GM06990 (cell line): ENCODE data around the gene ABCC3.

Experiments used
- DNase-seq: peaks from one replicate; pipeline ENCODE4 v3.0.0-alpha.2; 2011; ENCODE audit not compliant: insufficient read length; ENCODE audit errors: extremely low read depth
- H3K27me3 ChIP-seq: replicated peaks from 2 replicates; pipeline ENCODE4 v1.6.0; 2011; ENCODE audit warnings: low read length; ENCODE audit not compliant: control insufficient read depth, insufficient read depth
- H3K36me3 ChIP-seq: 2 replicates; pipeline ENCODE4 v1.5.1; 2011; ENCODE audit warnings: low read length; ENCODE audit not compliant: control insufficient read depth, insufficient read depth
- H3K4me3 ChIP-seq: replicated peaks from 2 replicates; pipeline ENCODE4 v1.5.1; 2011; ENCODE audit warnings: low read depth, mild to moderate bottlenecking, control low read depth, low read length
- CTCF ChIP-seq: IDR thresholded peaks from 2 replicates; pipeline ENCODE4 v1.5.1; 2011; ENCODE audit warnings: low read length, control low read depth, mild to moderate bottlenecking, inconsistent platforms; ENCODE audit not compliant: insufficient read depth, poor library complexity, severe bottlenecking

The ABCC3 gene

GRCh38 chr17:50664788-50665458 is 30.2 kb downstream of the ABCC3 start:
- no peak for TF ChIP-seq CTCF
- no peak overlapping the region for H3K4me3 ChIP-seq
- peaks cover 1% of the 10 kb centered on the region; the same call in 1 of the 2 replicates for H3K27me3 ChIP-seq
- no peak for DNase-seq
- H3K36me3 ChIP-seq: no peaks in the 10 kb centered on the region

GRCh38 chr17:50665838-50666237 is 31.2 kb downstream of the ABCC3 start:
- H3K36me3 ChIP-seq: no peaks in the 10 kb centered on the region
- peaks cover 1% of the 10 kb centered on the region; the same call in 1 of the 2 replicates for H3K27me3 ChIP-seq
- TF ChIP-seq CTCF: no peak
- no peak for DNase-seq
- H3K4me3 ChIP-seq: no peak overlapping the region

GRCh38 chr17:50666316-50666715 is 31.6 kb downstream of the ABCC3 start:
- Histone ChIP-seq H3K27me3 (peaks cover 1% of the 10 kb centered on the region; the same call in 1 of the 2 replicates), H3K36me3 (no peaks in the 10 kb centered on the region), H3K4me3 (no peak overlapping the region)
- DNase-seq: no peak
- TF ChIP-seq CTCF: no peak

- Histone ChIP-seq H3K36me3 (no peaks in the 10 kb centered on the region), H3K4me3 (no peak overlapping the region), H3K27me3 (peaks cover 1% of the 10 kb centered on the region; the same call in 1 of the 2 replicates)
- TF ChIP-seq CTCF: no peak
- no peak for DNase-seq
These were observed 32.8 kb downstream of the ABCC3 start for GRCh38 chr17:50667259-50668024.

GRCh38 chr17:50668025-50668837 is 33.5 kb downstream of the ABCC3 start:
- no peak for DNase-seq
- no peaks in the 10 kb centered on the region for H3K36me3 ChIP-seq
- no peak overlapping the region for H3K4me3 ChIP-seq
- peaks cover 1% of the 10 kb centered on the region; the same call in 1 of the 2 replicates for H3K27me3 ChIP-seq
- no peak for TF ChIP-seq CTCF
